Cardiac fibroblast (primary cell): Measurements from ENCODE around the gene SIRT6.
"Not testable (repeated sequence)": the region's sequence is repeated elsewhere in the genome, so short reads cannot be mapped to it uniquely, and the experiment has no call there.

ENCODE experiments used
- DNase-seq, 2 donors: peaks; one replicate each; pipeline versions ENCODE4 v3.0.0 to v3.0.0-alpha.2; 2010; ENCODE audit warnings: low read depth in 2 of 2
- H3K4me3 ChIP-seq, 2 donors: replicated peaks in 1 of 2; 1 replicate in 1 of 2; 2 replicates in 1 of 2; pipeline ENCODE4 v1.5.1; 2011; ENCODE audit warnings: low read depth in 2 of 2, low read length in 2 of 2, mild to moderate bottlenecking in 2 of 2, moderate library complexity in 1 of 2
- CTCF ChIP-seq: IDR thresholded peaks from one replicate; pipeline ENCODE4 v1.5.1; 2011; ENCODE audit warnings: low read depth, mild to moderate bottlenecking, low read length, inconsistent platforms

The SIRT6 gene

GRCh38 chr19:4198467-4199126 is 16.2 kb upstream of the SIRT6 start:
- no peak for DNase-seq
- no peak for TF ChIP-seq CTCF
- H3K4me3 ChIP-seq, result no peak overlapping the region

- TF ChIP-seq CTCF, result no peak
- no peak for DNase-seq
- H3K4me3 ChIP-seq, result no peak overlapping the region
Observed at GRCh38 chr19:4197625-4198466, 15.5 kb upstream of the SIRT6 start.

- no peak for TF ChIP-seq CTCF
- DNase-seq, result no peak
- no peak overlapping the region for H3K4me3 ChIP-seq
Observed at GRCh38 chr19:4197228-4197624, 14.9 kb upstream of the SIRT6 start.

GRCh38 chr19:4196587-4197148 is 14.3 kb upstream of the SIRT6 start:
- no peak for TF ChIP-seq CTCF
- DNase-seq, result no peak
- H3K4me3 ChIP-seq, result no peak overlapping the region

- TF ChIP-seq CTCF, result no peak
- DNase-seq, result no peak
- no peak overlapping the region for H3K4me3 ChIP-seq
Observed at GRCh38 chr19:4196009-4196408, 13.6 kb upstream of the SIRT6 start.

- no peak overlapping the region for H3K4me3 ChIP-seq
- DNase-seq, result no peak
- no peak for TF ChIP-seq CTCF
Observed at GRCh38 chr19:4194353-4194752, 12.0 kb upstream of the SIRT6 start.

GRCh38 chr19:4192537-4192936 is 10.2 kb upstream of the SIRT6 start:
- not testable (repeated sequence) for H3K4me3 ChIP-seq, DNase-seq
